GM23338 (cell line): ENCODE results near the gene TACSTD2. TPM values are rescaled to one million over a fixed set of nuclear protein-coding genes. Genes with fewer than 3 reads are reported as not detected.
"Not testable (repeated sequence)": the region's sequence is repeated elsewhere in the genome, so short reads cannot be mapped to it uniquely, and the experiment has no call there.

Source experiments
- ATAC-seq: fragments of 200-7000 bp; cut with Tn5 transposase; 3 replicates; pipeline ENCODE4 v1.9.1; 2020
- DNase-seq: peaks from one replicate; pipeline ENCODE4 v3.0.0-alpha.2; 2015; ENCODE audit warnings: low spot score
- H2AFZ ChIP-seq: fragments of 200-600 bp; sonication (generic); 2 replicates; pipeline ENCODE4 v1.8.0; 2016; ENCODE audit warnings: antibody characterized with exemption, mild to moderate bottlenecking, moderate library complexity
- H3F3A ChIP-seq: fragments of 200-600 bp; sonication (generic); replicated peaks from 2 replicates; pipeline ENCODE4 v1.8.0; 2017; ENCODE audit warnings: antibody characterized with exemption, mixed run types, low read depth
- H3K27ac ChIP-seq: fragments of 200-600 bp; sonication (generic); 2 replicates; pipeline ENCODE4 v1.6.1; 2016; ENCODE audit warnings: low read depth
- H3K27me3 ChIP-seq: fragments of 200-600 bp; sonication (generic); 2 replicates; pipeline ENCODE4 v1.8.0; 2016; ENCODE audit warnings: mild to moderate bottlenecking, mixed run types, moderate library complexity; ENCODE audit not compliant: insufficient read depth
- H3K36me3 ChIP-seq: fragments of 200-600 bp; sonication (generic); 2 replicates; pipeline ENCODE4 v1.8.0; 2016; ENCODE audit warnings: mild to moderate bottlenecking; ENCODE audit not compliant: insufficient read depth
- H3K4me1 ChIP-seq: fragments of 200-600 bp; sonication (generic); 2 replicates; pipeline ENCODE4 v1.8.0; 2016; ENCODE audit warnings: mild to moderate bottlenecking, moderate library complexity; ENCODE audit not compliant: insufficient read depth
- H3K4me2 ChIP-seq: fragments of 200-600 bp; sonication (generic); 2 replicates; pipeline ENCODE4 v1.7.1; 2017; ENCODE audit warnings: mixed run types
- H3K4me3 ChIP-seq: fragments of 200-600 bp; sonication (generic); 2 replicates; pipeline ENCODE4 v1.6.1; 2016; ENCODE audit warnings: mixed run types
- H3K79me2 ChIP-seq: fragments of 200-600 bp; sonication (generic); replicated peaks from 2 replicates; pipeline ENCODE4 v1.8.0; 2017; ENCODE audit warnings: mild to moderate bottlenecking; ENCODE audit not compliant: insufficient read depth
- H3K9me2 ChIP-seq: fragments of 200-600 bp; sonication (generic); 2 replicates; pipeline ENCODE4 v1.8.0; 2017; ENCODE audit not compliant: insufficient read depth
- H4K20me1 ChIP-seq: fragments of 200-600 bp; sonication (generic); replicated peaks from 2 replicates; pipeline ENCODE4 v1.8.0; 2017; ENCODE audit warnings: mild to moderate bottlenecking; ENCODE audit not compliant: insufficient read depth
- H3K27ac Mint-ChIP-seq: 2 replicates; pipeline ENCODE4 v1.8.0; 2020; ENCODE audit warnings: inconsistent platforms, mild to moderate bottlenecking, moderate library complexity, mixed read lengths
- H3K27me3 Mint-ChIP-seq: 3 replicates; pipeline ENCODE4 v1.8.0; 2022; ENCODE audit warnings: low read depth, mild to moderate bottlenecking, moderate library complexity, mixed read lengths, inconsistent platforms; ENCODE audit not compliant: insufficient read depth, poor library complexity
- H3K36me3 Mint-ChIP-seq: 3 replicates; pipeline ENCODE4 v1.8.0; 2021; ENCODE audit warnings: low read depth, mild to moderate bottlenecking, inconsistent platforms, moderate library complexity, mixed read lengths
- H3K4me1 Mint-ChIP-seq: 3 replicates; pipeline ENCODE4 v1.8.0; 2020; ENCODE audit warnings: mild to moderate bottlenecking, inconsistent platforms, mixed read lengths
- H3K4me3 Mint-ChIP-seq: 3 replicates; pipeline ENCODE4 v1.8.0; 2021; ENCODE audit warnings: moderate library complexity, mild to moderate bottlenecking, inconsistent platforms, mixed read lengths
- H3K9me3 Mint-ChIP-seq: 3 replicates; pipeline ENCODE4 v1.8.0; 2020; ENCODE audit warnings: moderate library complexity, mild to moderate bottlenecking, inconsistent platforms, mixed read lengths
- CREB1 ChIP-seq: fragments of 250-450 bp; sonication (Bioruptor Pico); IDR thresholded peaks from 2 replicates; pipeline ENCODE4 v1.5.0; 2020; ENCODE audit warnings: low read depth, mild to moderate bottlenecking, moderate library complexity
- ETS1 ChIP-seq: IDR thresholded peaks from 2 replicates; pipeline ENCODE4 v1.6.1; 2016; ENCODE audit warnings: antibody characterized with exemption
- JUNB ChIP-seq: IDR thresholded peaks from one replicate; pipeline ENCODE4 v1.6.1; 2016; ENCODE audit warnings: antibody characterized with exemption; ENCODE audit not compliant: unreplicated experiment
- NANOG ChIP-seq: IDR thresholded peaks from 2 replicates; pipeline ENCODE4 v1.6.1; 2016; ENCODE audit warnings: antibody characterized with exemption, borderline replicate concordance
- POLR2AphosphoS5 ChIP-seq: IDR thresholded peaks from 2 replicates; pipeline ENCODE4 v1.6.1; 2016; ENCODE audit warnings: antibody characterized with exemption, low read depth
- REST ChIP-seq: IDR thresholded peaks from one replicate; pipeline ENCODE4 v1.6.1; 2018; ENCODE audit warnings: antibody characterized with exemption; ENCODE audit not compliant: unreplicated experiment
- STAT1 ChIP-seq: IDR thresholded peaks from one replicate; pipeline ENCODE4 v1.6.1; 2016; ENCODE audit warnings: antibody characterized with exemption; ENCODE audit not compliant: unreplicated experiment
- ZNF114 ChIP-seq: fragments of 250-450 bp; sonication (Bioruptor Pico); IDR thresholded peaks from 2 replicates; pipeline ENCODE4 v1.5.0; 2020; ENCODE audit warnings: mild to moderate bottlenecking, moderate library complexity
- ZNF331 ChIP-seq: fragments of 250-450 bp; sonication (Bioruptor Pico); IDR thresholded peaks from 2 replicates; pipeline ENCODE4 v1.5.0; 2020; ENCODE audit warnings: low read depth, mild to moderate bottlenecking, moderate library complexity
- ZNF462 ChIP-seq: fragments of 250-450 bp; sonication (Bioruptor Pico); IDR thresholded peaks from 2 replicates; pipeline ENCODE4 v1.5.0; 2020; ENCODE audit warnings: mild to moderate bottlenecking, moderate library complexity
- polyA plus RNA-seq: library from polyadenylated mRNA; unstranded; fragments of >200 nt; fragmentation: Nextera tagmentation; extraction: Ambion mirVana; gene quantifications from 2 replicates; pipeline ENCODE4 v1.2.1, GENCODE V29; 2016
- total RNA-seq: library from RNA; depleted of rRNA; stranded (reverse); fragments of >200 nt; shearing (Covaris generic); gene quantifications from 2 replicates; pipeline ENCODE4 v1.2.3, GENCODE V29; 2014

Gene TACSTD2
- total and polyA plus RNA-seq, 2 experiments from 2014 or later, result 0.86 to 1.5 TPM

- TF ChIP-seq ZNF462 (CRISPR knock-in tag), result no peak
- no peak for TF ChIP-seq NANOG
Measured at GRCh38 chr1:58607391-58607790, 30.3 kb upstream of the TACSTD2 start (continued).

- not testable (repeated sequence) for H3K9me3 Mint-ChIP-seq, H3K27me3 ChIP-seq, H3K4me1 ChIP-seq, DNase-seq, H3K4me1 Mint-ChIP-seq, H3K27me3 Mint-ChIP-seq, H3K4me3 ChIP-seq, H3K36me3 ChIP-seq, H3K27ac ChIP-seq, H3K36me3 Mint-ChIP-seq, ATAC-seq, H2AFZ ChIP-seq, H3F3A ChIP-seq, H4K20me1 ChIP-seq, H3K27ac Mint-ChIP-seq, H3K79me2 ChIP-seq, H3K4me3 Mint-ChIP-seq, H3K4me2 ChIP-seq
- peaks cover 26% of the 10 kb centered on the region; the same call in 1 of the 2 replicates for H3K9me2 ChIP-seq
Measured at GRCh38 chr1:58601921-58602320, 24.9 kb upstream of the TACSTD2 start.

GRCh38 chr1:58597996-58598395 is 20.9 kb upstream of the TACSTD2 start:
- Mint-ChIP-seq H3K27me3 (peaks cover 5% of the 10 kb centered on the region), H3K4me3 (no peak overlapping the region), H3K9me3 (no peaks in the 10 kb centered on the region; the same call in 1 of the 3 replicates), H3K27ac (no peak overlapping the region), H3K4me1 (no peaks in the 10 kb centered on the region), H3K36me3 (no peaks in the 10 kb centered on the region)
- no peak for DNase-seq
- Histone ChIP-seq H3K4me2 (no peak overlapping the region), H3K9me2 (peaks cover 20% of the 10 kb centered on the region; the same call in 1 of the 2 replicates), H3K27me3 (no peaks in the 10 kb centered on the region), H4K20me1 (no peaks in the 10 kb centered on the region), H3K4me1 (no peaks in the 10 kb centered on the region), H2AFZ (no peak overlapping the region), H3K36me3 (no peaks in the 10 kb centered on the region), H3K4me3 (no peak overlapping the region), H3K79me2 (no peaks in the 10 kb centered on the region), H3F3A (no peaks in the 10 kb centered on the region), H3K27ac (no peak overlapping the region)
- ATAC-seq, result no peak
- no peak for TF ChIP-seq ETS1
- no peak for TF ChIP-seq ZNF331
- TF ChIP-seq REST, result no peak
- no peak for TF ChIP-seq NANOG
- no peak for TF ChIP-seq POLR2AphosphoS5
- no peak for TF ChIP-seq JUNB
- TF ChIP-seq CREB1 (CRISPR knock-in tag), result no peak
- TF ChIP-seq ZNF114 (CRISPR knock-in tag), result no peak
- TF ChIP-seq STAT1, result no peak
